C4-2B (cell line): ENCODE measurements around the gene HIP1R.

ENCODE experiments used
- ZFX ChIP-seq: fragments of 450-650 bp; IDR thresholded peaks from 2 replicates; pipeline ENCODE4 v1.6.1; 2017
- TF ChIP-seq, protein P1 (sequence below): fragments of 450-650 bp; conservative IDR thresholded peaks from 2 replicates; pipeline ENCODE4 v1.5.1; 2017; ENCODE audit warnings: mild to moderate bottlenecking

DNA sequence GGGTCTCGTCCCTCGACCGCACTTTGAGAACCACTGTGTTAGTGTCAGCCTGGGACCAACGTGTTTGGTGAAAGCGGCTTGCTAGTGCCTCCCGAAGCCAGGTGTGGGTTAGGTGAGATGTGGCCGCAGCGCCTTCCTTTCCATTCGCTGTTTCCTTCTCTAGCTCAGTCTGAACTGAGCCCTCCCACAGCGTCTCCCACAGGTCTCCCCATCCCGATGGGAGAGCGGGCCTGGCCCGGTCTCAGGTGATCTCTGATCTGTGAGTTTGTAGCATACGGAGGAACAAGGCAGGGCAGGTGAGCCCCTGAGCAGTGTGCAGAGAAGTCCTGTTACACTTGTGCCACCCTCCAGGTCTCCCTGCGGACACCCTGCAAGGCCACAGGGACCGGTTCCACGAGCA, 19.3 kb downstream of the HIP1R start:
- TF ChIP-seq, protein P1, sequence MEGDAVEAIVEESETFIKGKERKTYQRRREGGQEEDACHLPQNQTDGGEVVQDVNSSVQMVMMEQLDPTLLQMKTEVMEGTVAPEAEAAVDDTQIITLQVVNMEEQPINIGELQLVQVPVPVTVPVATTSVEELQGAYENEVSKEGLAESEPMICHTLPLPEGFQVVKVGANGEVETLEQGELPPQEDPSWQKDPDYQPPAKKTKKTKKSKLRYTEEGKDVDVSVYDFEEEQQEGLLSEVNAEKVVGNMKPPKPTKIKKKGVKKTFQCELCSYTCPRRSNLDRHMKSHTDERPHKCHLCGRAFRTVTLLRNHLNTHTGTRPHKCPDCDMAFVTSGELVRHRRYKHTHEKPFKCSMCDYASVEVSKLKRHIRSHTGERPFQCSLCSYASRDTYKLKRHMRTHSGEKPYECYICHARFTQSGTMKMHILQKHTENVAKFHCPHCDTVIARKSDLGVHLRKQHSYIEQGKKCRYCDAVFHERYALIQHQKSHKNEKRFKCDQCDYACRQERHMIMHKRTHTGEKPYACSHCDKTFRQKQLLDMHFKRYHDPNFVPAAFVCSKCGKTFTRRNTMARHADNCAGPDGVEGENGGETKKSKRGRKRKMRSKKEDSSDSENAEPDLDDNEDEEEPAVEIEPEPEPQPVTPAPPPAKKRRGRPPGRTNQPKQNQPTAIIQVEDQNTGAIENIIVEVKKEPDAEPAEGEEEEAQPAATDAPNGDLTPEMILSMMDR: no peak
- no peak for TF ChIP-seq ZFX
